Spleen (tissue), 11 donors: ENCODE measurements around the gene TTC28. TPM values are rescaled to one million over a fixed set of nuclear protein-coding genes. Genes with fewer than 3 reads are reported as not detected.

ENCODE experiments used
- DNase-seq: peaks from one replicate; pipeline ENCODE4 v3.0.0-alpha.2; 2020
- H3K27ac ChIP-seq, 8 donors: fragments of 200-600 bp; sonication (generic) in 7 of 8; 1 replicate in 4 of 8; 2 replicates in 4 of 8; pipeline versions ENCODE4 v1.5.0 to v1.8.0; 2016 to 2021; ENCODE audit warnings: inconsistent platforms in 4 of 8, mild to moderate bottlenecking in 4 of 8, moderate library complexity in 1 of 8
- H3K27me3 ChIP-seq, 7 donors: fragments of 200-600 bp; sonication (generic) in 6 of 7; replicated peaks in 1 of 7; 1 replicate in 4 of 7; 2 replicates in 3 of 7; pipeline versions ENCODE4 v1.5.0 to v1.8.0; 2016 to 2021; ENCODE audit warnings: inconsistent platforms in 3 of 7, mild to moderate bottlenecking in 1 of 7
- H3K36me3 ChIP-seq, 6 donors: fragments of 200-600 bp; sonication (generic) in 5 of 6; 1 replicate in 4 of 6; 2 replicates in 2 of 6; pipeline versions ENCODE4 v1.5.0 to v1.8.0; 2016 to 2021; ENCODE audit warnings: inconsistent platforms in 2 of 6
- H3K4me1 ChIP-seq, 6 donors: fragments of 200-600 bp; sonication (generic) in 5 of 6; 1 replicate in 3 of 6; 2 replicates in 3 of 6; pipeline versions ENCODE4 v1.5.0 to v1.8.0; 2016 to 2021; ENCODE audit warnings: inconsistent platforms in 3 of 6
- H3K4me3 ChIP-seq, 8 donors: fragments of 200-600 bp; sonication (generic) in 7 of 8; 1 replicate in 4 of 8; 2 replicates in 4 of 8; pipeline versions ENCODE4 v1.5.0 to v1.8.0; 2016 to 2021; ENCODE audit warnings: inconsistent platforms in 4 of 8, mild to moderate bottlenecking in 4 of 8, moderate library complexity in 2 of 8
- H3K9me3 ChIP-seq, 8 donors: fragments of 200-600 bp; sonication (generic) in 7 of 8; 1 replicate in 4 of 8; 2 replicates in 4 of 8; pipeline versions ENCODE4 v1.5.0 to v1.8.0; 2016 to 2021; ENCODE audit warnings: inconsistent platforms in 4 of 8
- POLR2A ChIP-seq, 3 donors: fragments of 450-650 bp; IDR thresholded peaks; one replicate each; pipeline ENCODE4 v1.5.1; 2017; ENCODE audit warnings: antibody characterized with exemption in 3 of 3, mild to moderate bottlenecking in 1 of 3
- POLR2AphosphoS5 ChIP-seq, 3 donors: sonication (generic); formaldehyde crosslinking; IDR thresholded peaks; one replicate each; pipeline ENCODE4 v1.5.1; 2017; ENCODE audit warnings: antibody characterized with exemption in 3 of 3
- WGBS, 5 donors: extraction: QIAGEN DNeasy Blood & Tissue Kit in 3 of 5; methylation state at CpG; one replicate each; pipeline versions ENCODE4 v1.1.5 to v1.1.7; 2013 to 2018; 5-methylcytosine and 5-hydroxymethylcytosine counted together
- intact Hi-C: fragments of 100-400 bp; cut with DNase I; formaldehyde crosslinking; loops from one replicate; pipeline ENCODE4 v1.15.0; 2023; ENCODE audit warnings: low total_unique reads
- polyA plus RNA-seq, 3 donors: library from polyadenylated mRNA; stranded (reverse); fragments of 200-250 nt; gene quantifications; one replicate each; pipeline ENCODE4 v1.2.1, GENCODE V29; 2013
- total RNA-seq, 7 donors: library from RNA; depleted of rRNA in 3 of 7; stranded (reverse); fragments of >200 nt in 3 of 7; fragmentation: NEBNext Ultra II Directional in 4 of 7; extraction: Animal tissue kit (Norgen Biotek cat#: 25700) in 4 of 7; gene quantifications; one replicate each; pipeline versions ENCODE4 v1.1.0 to v1.2.1, GENCODE V29; 2016 to 2021
- TF ChIP-seq, protein P1 (sequence below), 11 experiments: fragments of 200-600 bp in 7 of 11; fragments of 450-650 bp in 4 of 11; sonication (generic) in 4 of 11; IDR thresholded peaks in 8 of 11; conservative IDR thresholded peaks in 3 of 11; 1 replicate in 7 of 11; 2 replicates in 4 of 11; pipeline versions ENCODE4 v1.4.0 to v1.8.0; 2016 to 2021; ENCODE audit warnings: antibody characterized with exemption in 11 of 11, inconsistent platforms in 4 of 11, mild to moderate bottlenecking in 1 of 11
- donor health status: healthy with polysubstance abuse.
- donor health status: DM: no; HTN: no; CAD: no; lungs with moderate emphysema.
- donor health status: DM: no; HTN: no; CAD: no.
- donor health status: Bipolar disorder and iron deficiency.
- donor health status: healthy.
- donor health status: DM: no; HTN: no; CAD: no.
- donor health status: DM: yes; HTN: yes; CAD: no.

TTC28 gene
- total and polyA plus RNA-seq, 10 donors = 0.62 to 69.0 (median 33.5) TPM

DNA sequence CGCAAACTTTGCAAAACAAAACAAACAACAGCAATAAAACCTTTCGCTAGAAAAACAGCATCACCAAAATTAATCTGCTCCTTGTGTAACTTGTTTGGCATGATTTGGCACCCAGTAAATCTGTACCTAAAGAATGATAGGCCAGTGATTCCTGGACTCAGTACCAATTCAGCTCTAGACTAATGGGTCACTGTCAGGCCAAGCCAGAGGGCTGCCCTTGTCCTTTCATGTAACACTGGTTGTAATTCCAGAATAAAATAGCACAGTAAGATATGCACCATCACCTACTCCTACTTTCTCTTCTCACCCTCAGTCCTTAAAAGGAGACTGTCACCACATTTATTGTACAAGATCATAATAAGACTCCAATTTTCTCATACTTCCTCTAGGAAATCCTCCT, 419.0 kb downstream of the TTC28 start:
- TF ChIP-seq POLR2AphosphoS5 (IDR thresholded peaks at IDR 0.05) = no peak
- TF ChIP-seq, protein P1, sequence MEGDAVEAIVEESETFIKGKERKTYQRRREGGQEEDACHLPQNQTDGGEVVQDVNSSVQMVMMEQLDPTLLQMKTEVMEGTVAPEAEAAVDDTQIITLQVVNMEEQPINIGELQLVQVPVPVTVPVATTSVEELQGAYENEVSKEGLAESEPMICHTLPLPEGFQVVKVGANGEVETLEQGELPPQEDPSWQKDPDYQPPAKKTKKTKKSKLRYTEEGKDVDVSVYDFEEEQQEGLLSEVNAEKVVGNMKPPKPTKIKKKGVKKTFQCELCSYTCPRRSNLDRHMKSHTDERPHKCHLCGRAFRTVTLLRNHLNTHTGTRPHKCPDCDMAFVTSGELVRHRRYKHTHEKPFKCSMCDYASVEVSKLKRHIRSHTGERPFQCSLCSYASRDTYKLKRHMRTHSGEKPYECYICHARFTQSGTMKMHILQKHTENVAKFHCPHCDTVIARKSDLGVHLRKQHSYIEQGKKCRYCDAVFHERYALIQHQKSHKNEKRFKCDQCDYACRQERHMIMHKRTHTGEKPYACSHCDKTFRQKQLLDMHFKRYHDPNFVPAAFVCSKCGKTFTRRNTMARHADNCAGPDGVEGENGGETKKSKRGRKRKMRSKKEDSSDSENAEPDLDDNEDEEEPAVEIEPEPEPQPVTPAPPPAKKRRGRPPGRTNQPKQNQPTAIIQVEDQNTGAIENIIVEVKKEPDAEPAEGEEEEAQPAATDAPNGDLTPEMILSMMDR (IDR thresholded peaks at IDR 0.05 in 8 of 11, conservative IDR thresholded peaks at IDR 0.05 in 3 of 11) = no peak
- no peak for TF ChIP-seq POLR2A (IDR thresholded peaks at IDR 0.05)
- intact Hi-C loops = no loop called here
- WGBS, 5 donors = 97 to 100% (median 98%) methylated on average over 2 of the region's 2 CpGs
- Histone ChIP-seq H3K36me3 (no peaks in the 10 kb centered on the region), H3K27me3 (no peaks in the 10 kb centered on the region), H3K9me3 (no peaks in the 10 kb centered on the region), H3K27ac (no peak overlapping the region), H3K4me3 (no peak overlapping the region), H3K4me1 (peaks cover 0 to 11% (median 2%) of the 10 kb centered on the region in 6 donors)
- DNase-seq = no peak

DNA sequence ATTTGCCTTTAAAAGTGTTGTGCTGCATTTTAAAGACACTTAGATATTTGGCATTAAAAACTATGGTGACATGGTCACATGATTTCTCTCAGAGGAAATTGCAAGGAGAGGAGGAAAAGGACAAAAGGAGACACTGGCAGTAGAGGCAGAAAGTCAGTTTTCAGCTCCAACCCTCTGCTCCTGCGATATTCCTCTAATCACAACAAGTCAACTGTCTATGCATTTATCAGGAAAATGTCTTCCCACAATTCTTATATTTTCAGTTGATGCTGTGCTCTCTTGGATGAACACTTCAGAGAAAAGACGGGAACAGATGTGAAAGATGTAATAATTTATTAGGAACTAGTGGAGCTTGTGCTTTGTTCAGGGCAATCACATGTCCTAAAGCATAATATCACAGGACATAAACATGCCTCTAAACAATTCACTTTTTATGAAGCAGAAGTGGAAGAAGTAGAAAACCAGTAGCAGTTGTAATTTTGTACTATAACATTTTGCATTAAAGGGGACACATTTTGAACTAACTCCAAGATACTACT, 419.8 kb downstream of the TTC28 start:
- Histone ChIP-seq H3K27ac (no peak overlapping the region), H3K4me3 (no peak overlapping the region), H3K4me1 (peaks cover 0 to 11% (median 2%) of the 10 kb centered on the region in 6 donors), H3K27me3 (no peaks in the 10 kb centered on the region), H3K36me3 (no peaks in the 10 kb centered on the region), H3K9me3 (no peaks in the 10 kb centered on the region)
- DNase-seq = no peak
- 71 to 92% (median 83%) methylated on average over 2 of the region's 2 CpGs for WGBS, 5 donors
- intact Hi-C loops = no loop called here
- no peak for TF ChIP-seq POLR2A (IDR thresholded peaks at IDR 0.05)

DNA sequence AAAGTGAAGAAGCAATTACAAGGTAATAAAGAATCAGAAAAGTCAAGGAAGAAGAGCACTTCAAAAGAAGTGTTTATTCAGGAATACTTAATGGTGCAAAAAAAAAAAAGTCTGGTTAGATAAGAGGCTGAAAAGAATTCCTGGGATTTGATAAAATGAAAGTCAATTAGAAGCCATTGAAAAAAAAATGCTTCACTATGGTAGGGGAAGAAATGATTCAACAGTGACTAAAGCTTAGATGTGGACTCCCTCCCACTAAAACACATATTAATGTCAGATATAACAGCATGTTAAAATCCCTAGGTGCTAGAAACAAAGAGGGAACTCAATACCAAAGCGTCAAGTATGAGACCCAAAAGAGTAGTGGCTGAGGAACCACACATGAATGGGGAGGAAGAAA, 425.2 kb downstream of the TTC28 start:
- Histone ChIP-seq H3K4me3 (no peak overlapping the region), H3K27ac (no peak overlapping the region), H3K36me3 (no peaks in the 10 kb centered on the region), H3K4me1 (peaks cover 0 to 2% (median 0%) of the 10 kb centered on the region in 6 donors), H3K9me3 (no peaks in the 10 kb centered on the region), H3K27me3 (no peaks in the 10 kb centered on the region)
- 81 to 88% (median 88%) methylated on average over 1 of the region's 1 CpG for WGBS, 5 donors
- intact Hi-C loops = no loop called here
- DNase-seq = no peak
- TF ChIP-seq POLR2A (IDR thresholded peaks at IDR 0.05) = no peak
- no peak for TF ChIP-seq POLR2AphosphoS5 (IDR thresholded peaks at IDR 0.05)
- TF ChIP-seq, protein P1 (IDR thresholded peaks at IDR 0.05 in 8 of 11, conservative IDR thresholded peaks at IDR 0.05 in 3 of 11) = no peak

DNA sequence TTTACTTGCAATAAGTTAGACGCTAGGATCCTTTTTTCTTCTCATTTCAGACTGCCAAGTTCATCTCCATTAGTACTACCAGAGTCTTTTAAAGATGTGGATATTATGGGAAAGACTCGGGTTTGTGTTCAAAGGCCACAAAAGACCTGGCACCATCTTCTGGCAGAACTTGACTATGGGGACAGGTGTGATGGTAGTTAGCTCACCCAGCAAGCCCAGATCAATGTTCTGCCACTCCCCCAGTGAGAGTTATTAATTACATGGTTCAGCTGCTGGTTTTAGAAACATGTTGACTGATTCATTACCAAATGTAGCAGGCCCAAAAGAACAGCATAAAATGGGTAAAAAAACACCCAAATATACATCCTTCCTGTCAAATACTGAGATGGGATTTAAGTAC, 427.1 kb downstream of the TTC28 start:
- H3K36me3 ChIP-seq = no peaks in the 10 kb centered on the region
- intact Hi-C loops = no loop called here
- H3K9me3 ChIP-seq = no peaks in the 10 kb centered on the region
- no peaks in the 10 kb centered on the region for H3K27me3 ChIP-seq
- no peaks in the 10 kb centered on the region for H3K4me1 ChIP-seq
- TF ChIP-seq POLR2A (IDR thresholded peaks at IDR 0.05) (no peak), POLR2AphosphoS5 (IDR thresholded peaks at IDR 0.05) (no peak)
- TF ChIP-seq, protein P1 (IDR thresholded peaks at IDR 0.05 in 8 of 11, conservative IDR thresholded peaks at IDR 0.05 in 3 of 11) = no peak
- no peak for DNase-seq
- H3K27ac ChIP-seq = no peak overlapping the region
- no peak overlapping the region for H3K4me3 ChIP-seq
- WGBS, 5 donors = 63 to 94% (median 76%) methylated on average over 2 of the region's 2 CpGs
